LoVo (cell line): Measurements from ENCODE around the gene ZNF526.
"Not testable (repeated sequence)": the region's sequence is repeated elsewhere in the genome, so short reads cannot be mapped to it uniquely, and the experiment has no call there.

Experiments
- DNase-seq: peaks from one replicate; pipeline ENCODE4 v3.0.0-alpha.2; 2016; ENCODE audit warnings: low spot score

The ZNF526 gene

GRCh38 chr19:42247640-42248199, 27.6 kb downstream of the ZNF526 start:
- no peak for DNase-seq

- DNase-seq, result no peak
These were observed 28.4 kb downstream of the ZNF526 start for GRCh38 chr19:42248270-42249148.

DNA sequence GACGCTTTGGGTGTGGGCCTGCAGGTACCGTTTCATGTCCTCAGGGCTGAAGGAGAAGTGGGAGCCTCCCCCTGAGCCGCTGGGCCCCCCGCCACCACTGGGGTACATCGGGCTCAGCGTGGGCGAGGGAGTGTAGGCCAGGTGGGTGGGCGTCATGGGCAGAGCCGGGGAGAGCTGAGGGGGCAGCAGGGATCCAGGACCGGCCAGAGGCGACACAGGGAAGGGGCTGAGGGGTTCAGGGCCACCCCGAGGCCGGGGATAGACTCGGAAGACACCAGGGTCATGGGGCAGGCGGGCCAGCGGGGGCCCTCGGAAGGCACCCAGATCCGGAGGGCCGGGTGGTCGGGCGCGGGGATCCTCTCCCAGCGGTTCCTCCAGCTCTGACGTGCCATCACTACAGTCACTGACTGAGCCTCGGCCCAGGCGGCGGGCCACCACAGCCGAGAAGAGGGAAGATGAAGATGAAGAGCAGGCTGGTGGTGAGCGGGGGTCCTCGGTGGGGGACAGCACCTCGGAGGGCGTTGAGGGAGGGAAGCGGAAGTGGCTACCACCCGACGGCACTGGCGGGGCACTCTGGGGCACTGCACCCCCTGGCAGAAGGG, 29.1 kb downstream of the ZNF526 start:
- DNase-seq, result no peak

DNA sequence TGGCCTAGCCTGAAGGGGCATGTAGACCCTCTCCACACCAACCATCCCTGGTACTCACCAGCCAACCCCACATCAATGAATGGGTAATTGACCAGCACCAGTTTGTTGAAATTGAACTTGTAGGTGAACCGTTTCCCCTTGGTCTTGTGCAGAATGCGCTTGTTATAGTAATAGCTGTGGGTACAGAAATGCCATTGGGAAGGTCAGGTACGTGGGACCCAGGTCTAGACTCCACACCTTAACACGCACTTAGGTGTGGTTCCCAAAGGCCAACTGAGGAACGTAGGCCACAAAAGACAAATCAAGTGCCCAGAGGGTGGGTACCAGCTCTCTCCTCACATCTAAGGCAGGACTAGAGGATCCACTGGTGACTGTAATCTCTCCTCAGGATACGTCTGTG, 29.7 kb downstream of the ZNF526 start:
- DNase-seq, result no peak

DNA sequence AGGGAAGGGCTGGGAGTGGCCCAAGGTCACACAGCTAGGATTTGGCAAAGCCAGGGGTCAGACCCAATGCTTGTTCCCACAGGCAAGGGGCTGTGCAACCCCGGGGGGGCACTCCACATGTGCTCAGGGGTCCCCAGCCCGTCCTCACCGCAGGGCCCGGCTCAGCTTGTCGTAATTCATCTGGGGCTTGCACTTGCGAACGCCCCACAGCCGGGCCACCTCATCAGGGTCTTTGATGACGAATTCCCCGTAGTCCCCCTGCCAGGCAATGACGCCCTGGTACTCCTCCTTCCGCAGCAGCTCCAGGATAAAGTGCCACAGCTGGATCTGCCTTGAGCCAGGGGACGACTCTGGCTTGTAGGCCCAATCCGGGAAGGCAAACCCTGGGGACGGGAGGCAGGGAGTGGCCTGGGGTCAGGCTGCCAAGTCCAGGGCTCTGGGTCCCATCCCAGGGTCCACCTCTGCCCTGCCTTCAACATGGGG, 30.1 kb downstream of the ZNF526 start:
- DNase-seq, result no peak

DNA sequence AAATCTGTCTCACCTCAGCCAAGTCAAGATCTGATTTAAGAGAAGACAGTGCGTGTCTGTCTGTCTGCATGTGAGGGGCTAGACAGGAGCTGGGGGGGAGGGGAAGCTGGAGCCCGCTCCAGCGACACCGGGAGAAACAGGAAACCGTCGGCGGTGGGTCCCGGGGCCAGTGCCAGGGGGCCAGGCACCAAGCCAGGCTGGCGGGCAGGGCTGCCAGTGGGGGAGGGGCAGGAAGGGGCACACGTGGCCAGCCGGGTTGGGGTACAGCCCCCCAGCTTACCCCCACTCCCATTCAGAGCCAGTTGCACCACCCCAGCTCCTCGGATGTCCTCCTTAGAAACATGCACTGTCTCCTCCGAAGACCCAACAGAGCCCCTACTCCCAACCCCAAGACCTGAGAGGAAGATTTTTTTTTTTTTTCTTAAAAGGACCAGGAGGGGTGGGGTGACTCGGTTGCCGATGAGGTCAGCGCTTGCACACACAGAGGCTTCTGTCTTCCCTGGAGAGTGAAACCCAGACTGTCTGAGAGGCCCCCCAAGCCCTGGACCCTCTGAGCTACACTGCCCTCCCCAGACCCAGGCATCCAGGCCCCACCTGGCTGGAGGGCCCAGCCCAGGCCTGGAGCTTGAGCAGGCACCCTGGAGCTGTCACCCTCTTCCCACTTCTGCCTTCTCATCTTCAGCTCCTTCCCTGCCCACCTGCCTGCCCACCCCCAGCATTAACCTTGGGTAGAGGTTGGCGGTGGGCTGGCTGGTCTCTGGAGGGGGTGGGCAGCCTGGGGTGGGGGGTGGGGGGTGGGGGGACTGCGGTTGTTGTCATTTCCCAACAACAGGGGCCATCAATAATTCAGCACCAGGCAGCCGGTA, 30.8 kb downstream of the ZNF526 start:
- DNase-seq, result no peak

- DNase-seq, result peak; percentile 7
These were observed 31.7 kb downstream of the ZNF526 start for GRCh38 chr19:42251572-42252358.

DNA sequence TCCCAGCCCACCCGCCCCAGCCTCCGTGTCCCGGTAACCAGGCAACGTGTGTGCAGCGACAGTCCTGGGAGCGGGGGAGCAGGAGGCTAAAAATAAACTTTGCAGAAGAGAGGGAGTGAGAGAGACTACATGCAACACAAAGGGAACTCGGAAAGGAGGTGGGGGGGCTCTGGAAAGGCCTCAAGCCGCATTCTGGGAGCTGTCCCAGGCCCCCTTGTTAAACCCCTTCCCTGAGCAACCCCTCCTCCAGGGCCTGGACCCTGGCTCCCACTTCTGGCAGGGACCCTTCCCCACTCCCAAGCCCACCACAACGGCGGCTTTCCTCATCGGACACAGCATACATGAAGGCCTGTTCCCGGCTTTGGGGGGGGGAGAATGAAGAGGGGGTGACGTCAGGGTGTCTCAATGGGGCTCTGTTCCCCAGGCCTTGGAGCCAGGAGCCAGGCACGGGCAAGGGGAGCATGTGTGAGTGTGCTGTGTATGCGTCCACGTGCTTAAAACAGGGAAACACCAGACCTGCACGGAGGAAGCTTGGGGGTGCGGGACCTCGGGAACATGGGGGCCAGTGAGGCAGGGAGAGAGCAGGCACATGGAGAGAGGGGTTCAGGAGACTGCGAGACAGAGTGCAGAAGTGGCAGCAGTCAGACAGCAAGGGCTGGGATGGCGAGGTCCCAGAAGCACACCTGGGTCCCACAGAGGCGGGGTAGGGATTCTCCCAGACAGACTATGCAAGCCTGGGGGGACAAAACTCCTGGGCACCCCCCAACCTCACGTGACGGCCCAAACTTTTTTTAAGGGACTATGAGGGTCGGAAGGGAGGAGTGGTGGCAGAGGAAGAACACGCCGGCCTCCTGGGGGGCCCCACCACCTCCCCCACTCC, 32.5 kb downstream of the ZNF526 start:
- no peak for DNase-seq

DNA sequence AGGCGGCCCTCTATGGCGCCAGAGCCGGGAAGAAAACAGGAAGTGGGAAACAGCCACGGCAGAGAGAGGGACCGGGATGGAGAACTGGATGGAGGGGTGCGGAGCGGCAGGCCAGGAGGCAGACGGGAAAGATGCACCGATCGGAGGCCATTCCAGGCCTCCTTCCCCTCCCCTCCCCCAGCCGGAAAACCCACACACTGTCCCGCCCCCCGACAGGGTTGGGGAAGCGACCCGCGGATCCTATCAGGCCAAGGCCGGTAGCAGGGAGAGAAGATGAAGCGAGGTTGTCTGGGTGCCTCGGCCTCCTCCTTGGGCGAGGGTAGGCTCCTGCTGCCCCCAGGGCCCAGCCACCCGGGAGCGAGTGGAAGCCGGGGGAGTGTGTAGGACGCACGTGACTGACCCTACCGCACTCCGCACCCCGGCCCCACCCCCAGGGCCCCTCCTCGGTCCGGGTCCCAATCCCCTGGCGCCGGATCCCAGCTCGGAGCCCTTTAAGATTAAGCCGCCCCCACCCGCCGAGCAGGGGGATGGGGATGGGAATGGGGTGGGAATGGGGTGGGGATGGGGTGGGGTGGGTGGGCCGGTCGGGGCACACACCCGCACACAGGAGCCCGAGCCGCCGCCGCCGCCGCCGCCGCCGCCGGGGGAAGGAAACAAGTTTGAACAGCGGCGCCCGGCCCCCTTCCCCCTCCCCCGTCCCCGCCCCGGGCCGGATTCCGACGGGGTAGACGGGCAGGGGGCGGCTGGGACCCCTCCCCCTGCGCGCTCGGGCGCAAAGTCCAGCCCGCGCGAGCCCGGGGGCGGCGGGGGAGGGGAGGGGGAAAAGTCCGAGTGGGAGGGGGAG, 33.4 kb downstream of the ZNF526 start:
- peak; percentile 3 for DNase-seq

DNA sequence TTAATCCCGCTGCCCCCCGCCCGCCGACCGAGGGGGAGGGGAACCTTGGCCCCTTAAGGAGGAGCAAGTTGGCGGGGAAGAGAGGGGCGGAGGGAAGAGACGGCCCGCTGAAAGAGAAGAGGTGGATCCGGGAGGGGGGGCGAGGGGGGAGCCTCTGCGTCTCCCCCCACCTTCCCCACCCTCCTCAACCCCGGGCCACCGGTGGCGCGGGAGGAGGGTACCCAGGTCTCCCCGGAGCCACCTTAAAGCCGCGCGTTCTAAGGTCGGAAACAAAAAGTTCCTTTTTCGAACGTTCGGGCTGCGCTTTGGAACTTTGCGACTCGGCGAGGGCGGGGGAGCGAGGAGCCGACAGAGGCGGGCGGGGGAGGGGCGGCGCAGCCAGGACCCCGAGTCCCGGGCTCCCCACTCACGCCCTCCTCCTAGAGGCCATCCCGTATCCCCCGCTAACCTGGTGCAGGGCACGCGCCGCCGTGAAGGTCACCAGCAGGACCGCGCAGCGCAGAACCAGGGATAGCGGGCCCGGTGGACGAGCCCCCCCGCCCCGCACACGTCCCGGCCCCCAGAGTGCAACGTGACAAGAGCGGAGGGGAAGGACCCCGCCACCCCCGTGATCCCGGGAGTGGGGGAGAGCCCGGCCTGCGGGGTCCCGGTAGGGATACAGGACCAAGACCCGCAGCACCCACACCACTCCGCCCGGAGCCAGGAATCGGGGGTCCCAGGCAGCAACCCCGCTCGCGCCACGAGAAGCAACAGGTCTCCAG, 34.2 kb downstream of the ZNF526 start:
- DNase-seq, result peak; percentile 15

DNA sequence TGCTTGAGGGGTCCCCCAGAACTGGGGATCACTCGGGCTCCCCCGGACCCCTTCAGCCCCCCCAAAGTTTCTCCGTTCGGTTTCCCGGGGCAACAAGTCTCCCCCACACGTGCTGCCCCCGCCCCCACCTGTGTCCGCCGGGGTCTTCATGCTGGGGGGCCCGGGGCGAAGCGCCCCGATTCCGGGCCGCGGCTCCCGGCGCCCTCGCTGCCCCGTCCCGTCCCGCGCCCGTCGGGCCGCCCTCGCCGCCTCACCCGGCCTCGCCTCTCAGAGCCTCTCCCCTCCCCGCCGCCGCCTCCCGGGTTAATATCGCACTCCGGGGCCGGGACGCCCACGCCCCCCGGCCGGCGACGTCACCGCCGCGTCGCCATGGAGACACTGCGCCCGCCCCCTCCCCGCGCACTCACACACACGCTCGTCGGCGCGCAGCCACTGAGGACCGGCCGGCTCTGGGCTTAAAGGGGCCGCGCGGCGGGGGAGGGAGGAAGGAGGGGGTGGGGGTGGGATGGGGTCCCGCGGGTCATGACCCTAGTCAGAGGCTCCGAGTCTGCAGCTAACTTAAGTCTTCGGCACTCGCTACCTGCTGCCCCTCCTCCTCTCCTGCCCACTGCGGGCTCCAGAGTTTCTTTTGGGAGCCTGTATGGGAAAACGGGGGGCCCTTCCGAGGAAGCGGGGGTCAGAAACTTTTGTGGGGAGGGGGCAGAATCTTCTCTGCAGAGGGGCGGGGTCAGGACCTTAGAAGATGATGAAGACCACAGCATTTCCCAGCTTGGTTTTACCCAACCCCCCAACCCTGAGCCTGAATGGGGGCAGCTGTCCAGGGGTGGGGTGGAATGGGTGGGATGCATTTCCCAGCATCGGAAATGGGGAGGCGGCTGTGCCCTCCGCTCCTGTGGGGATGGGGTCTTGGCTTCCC, 35.0 kb downstream of the ZNF526 start, which contains the start of gene ERF:
Gene ERF, minus strand, starts transcription at position 279 of the 916 bp plus-strand sequence. Its CDS starts 129 bp downstream, at position 150.
- DNase-seq, result peak; percentile 91

GRCh38 chr19:42255766-42256745, 35.9 kb downstream of the ZNF526 start:
- DNase-seq, result peak; percentile 7

DNA sequence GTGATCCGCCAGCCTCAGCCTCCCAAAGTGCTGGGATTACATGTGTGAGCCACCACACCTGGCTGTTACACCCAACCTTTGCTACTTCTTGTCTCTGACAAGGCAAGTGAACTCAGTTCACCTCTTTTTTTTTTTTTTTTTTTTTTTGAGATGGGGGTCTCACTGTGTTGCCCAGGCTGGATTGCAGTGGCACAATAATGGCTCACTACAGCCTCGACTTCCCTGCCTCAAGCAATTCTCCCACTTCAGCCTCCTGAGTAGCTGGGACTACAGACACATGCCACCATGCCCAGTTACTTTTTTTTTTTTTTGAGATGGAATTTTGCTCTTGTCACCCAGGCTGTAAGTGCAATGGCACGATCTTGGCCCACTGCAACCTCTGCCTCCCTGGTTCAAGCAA, 37.7 kb downstream of the ZNF526 start:
- DNase-seq, result not testable (repeated sequence)

DNA sequence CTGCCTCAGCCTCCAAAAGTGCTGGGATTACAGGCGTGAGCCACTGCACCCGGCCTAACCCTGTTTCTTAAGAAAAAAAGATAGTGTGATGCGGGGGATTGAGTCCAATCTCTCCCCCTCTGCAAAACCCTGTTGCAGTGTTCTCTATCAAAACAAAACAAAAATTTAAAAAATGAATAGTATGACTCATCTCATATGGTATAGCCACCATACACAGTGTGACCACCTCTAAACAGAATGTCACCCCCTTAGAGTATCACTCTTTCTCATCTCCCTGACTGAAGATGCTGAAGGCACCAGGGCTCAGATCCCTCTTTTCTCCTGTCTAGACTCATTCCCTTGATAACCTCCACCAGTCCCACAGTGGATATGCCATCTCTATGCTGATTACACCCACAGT, 41.7 kb downstream of the ZNF526 start:
- no peak for DNase-seq

DNA sequence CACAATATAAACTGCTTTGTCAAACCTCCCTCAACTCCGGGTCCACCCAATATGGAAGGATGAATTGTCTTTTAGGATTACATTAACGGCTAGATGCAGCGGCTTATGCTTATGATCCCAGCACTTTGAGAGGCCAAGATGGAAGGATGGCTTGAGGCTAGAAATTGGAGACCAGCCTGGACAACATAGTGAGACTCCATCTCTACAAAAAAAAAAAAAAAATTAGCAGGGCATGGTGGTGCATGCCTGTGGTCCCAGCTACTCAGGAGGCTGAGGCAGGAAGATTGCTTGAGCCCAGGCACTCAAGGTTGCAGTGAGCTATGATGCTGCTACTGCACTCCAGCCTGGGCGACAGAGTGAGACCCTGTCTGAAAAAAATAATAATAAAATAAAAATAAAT, 46.0 kb downstream of the ZNF526 start:
- not testable (repeated sequence) for DNase-seq
